Measurements from ENCODE around the gene NAA80.

NAA80 gene

DNA sequence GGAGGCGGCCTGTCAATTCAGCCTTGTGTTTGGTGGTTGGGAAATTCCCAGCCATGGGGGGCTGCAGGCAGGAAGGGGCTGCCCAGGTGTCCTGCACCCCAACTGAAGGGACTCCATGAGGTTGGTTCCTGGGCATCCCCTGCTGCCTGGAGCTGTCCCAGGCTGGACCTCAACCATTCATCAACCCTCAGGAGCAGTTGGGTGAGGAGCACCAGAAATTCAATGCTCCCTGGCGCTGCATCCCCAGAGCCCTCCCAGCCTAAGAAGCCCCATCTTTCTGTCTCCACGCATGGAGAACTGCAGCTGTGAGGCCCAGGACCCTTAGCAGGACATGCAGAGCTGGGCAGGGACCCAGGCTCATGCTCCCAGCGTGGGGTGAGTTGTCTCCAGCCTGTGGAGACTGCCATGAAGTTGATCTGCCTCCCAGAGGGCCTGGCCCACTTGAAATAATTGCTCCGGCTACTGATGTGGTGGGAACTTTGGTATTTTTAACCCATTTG lies 38.2 kb downstream of the NAA80 start:
- TF ChIP-seq, protein P1, sequence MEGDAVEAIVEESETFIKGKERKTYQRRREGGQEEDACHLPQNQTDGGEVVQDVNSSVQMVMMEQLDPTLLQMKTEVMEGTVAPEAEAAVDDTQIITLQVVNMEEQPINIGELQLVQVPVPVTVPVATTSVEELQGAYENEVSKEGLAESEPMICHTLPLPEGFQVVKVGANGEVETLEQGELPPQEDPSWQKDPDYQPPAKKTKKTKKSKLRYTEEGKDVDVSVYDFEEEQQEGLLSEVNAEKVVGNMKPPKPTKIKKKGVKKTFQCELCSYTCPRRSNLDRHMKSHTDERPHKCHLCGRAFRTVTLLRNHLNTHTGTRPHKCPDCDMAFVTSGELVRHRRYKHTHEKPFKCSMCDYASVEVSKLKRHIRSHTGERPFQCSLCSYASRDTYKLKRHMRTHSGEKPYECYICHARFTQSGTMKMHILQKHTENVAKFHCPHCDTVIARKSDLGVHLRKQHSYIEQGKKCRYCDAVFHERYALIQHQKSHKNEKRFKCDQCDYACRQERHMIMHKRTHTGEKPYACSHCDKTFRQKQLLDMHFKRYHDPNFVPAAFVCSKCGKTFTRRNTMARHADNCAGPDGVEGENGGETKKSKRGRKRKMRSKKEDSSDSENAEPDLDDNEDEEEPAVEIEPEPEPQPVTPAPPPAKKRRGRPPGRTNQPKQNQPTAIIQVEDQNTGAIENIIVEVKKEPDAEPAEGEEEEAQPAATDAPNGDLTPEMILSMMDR (IDR thresholded peaks at IDR 0.05) = no peak

DNA sequence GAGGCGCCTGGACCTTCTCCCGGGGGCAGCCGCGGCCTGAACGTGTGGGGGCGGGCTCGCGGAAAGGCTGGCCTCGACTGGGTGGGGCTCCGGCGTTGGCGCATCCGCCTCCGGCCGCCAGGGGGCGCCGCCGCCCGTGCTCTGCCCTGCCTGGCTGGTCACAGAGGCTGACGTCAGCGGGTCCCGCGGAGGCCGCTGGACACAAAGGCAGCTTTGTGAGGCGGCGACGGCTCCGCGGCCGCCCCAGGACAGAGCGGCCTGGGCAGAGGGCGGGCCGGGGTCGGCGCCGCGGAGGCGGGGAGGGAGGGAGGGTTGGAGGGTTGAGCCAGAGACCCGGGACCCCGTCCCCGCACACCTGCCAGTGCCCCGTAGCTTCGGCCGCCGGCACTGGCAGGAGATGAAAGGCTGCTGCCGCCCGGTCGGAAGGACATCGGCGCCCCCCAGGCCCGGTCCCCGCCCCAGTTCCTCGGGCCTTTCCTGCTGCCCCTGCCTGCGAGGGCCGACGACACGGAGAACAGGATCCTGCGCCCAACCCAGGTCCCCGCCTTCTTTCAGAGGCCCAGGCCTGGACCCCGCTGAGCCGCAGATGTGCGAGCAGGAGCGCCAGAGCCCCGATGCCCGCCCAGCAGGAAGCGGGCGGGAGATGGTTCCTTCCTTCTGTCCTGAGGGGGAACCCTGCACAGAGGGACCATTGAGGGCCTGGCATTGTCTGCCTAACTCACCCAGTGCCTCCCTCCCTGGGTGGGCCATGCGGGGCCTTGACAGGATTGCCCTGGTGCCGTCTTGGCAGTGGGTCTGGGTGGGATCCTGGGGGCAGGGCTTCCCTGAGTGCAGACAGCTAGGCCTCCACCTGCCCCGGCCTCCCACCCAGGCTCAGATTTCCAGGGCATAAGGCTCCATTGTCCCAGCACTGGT lies 38.9 kb downstream of the NAA80 start:
- TF ChIP-seq, protein P1 (IDR thresholded peaks at IDR 0.05) = peak; percentile 98

DNA sequence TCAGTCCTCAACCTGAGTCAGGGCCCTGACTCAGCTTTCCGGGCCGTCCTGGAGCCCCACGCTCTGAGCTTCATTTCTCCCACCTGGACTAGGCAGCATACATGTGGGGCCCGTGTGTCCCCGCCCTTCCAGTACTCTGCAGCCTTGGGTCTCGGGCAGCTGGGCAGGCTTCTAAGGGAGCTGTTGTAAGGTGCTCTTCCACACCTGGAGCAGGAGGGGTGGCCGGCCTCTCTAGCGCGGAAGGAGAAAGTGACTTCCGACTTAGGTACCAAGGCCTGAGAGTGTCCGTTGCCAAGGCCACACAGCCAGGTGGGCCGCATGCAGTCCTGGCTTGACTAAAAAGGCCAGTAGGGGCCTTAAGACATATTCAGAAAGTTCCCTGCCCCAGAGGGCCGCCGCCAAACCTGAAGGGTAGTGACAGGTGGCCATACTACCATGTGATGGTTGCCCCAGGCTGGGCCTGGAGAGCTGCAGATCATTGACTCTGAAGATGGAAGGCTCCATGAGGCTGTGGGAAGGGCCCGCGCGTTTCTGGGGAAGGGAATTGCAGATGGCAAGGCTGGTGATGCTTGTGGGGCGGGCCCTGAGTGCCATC lies 39.7 kb downstream of the NAA80 start:
- TF ChIP-seq, protein P1 (IDR thresholded peaks at IDR 0.05) = no peak

DNA sequence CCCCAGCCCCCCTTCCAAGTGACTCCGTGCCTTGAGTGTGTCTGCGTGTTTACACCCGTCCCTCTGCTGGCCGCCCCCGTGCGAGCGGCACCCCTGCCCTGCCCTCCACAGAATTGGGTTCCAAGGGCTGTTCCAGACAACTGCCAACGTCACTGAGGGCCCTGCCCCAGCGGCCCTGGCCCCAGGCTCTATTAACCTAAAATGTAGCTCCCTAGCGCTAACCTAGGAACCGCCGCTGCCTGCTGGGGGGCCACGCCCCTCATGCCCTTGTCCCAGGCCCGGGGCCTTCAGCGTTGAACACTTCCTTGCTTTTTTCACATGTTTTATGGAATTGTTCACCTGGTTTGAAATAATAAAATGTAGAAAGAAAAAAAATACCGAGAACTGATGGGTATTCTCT lies 40.2 kb downstream of the NAA80 start:
- TF ChIP-seq, protein P1 (IDR thresholded peaks at IDR 0.05) = no peak

DNA sequence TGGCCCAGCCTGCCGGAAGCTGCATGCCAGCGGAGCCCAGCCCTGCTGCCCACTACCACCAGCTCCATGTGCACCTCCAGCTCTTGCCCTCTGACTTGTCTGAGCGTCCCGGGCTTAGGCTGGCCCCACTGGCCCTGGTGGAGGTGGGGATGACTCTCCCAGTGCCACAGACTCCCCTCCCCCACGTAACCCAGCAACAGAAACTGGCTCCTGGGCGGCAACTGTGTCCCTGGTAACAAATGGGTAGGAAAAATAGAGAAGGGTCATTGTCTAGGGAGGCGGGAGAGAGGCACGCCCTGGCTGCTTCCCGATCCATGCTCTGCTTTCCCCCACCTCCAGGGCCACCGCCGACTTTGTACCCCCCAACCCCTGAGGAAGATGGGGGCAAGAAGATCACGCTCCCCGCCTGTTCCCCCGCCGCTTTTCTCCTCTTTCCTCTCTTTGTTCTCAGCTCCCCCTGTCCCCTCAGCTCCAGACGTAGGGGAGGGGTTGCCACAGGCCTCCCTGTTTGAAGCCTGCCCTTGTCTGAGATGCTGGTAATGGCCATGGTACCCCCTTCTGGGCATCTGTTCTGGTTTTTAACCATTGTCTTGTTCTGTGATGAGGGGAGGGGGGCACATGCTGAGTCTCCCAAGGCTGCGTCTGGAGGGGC lies 41.0 kb downstream of the NAA80 start:
- TF ChIP-seq, protein P1 (IDR thresholded peaks at IDR 0.05) = no peak

DNA sequence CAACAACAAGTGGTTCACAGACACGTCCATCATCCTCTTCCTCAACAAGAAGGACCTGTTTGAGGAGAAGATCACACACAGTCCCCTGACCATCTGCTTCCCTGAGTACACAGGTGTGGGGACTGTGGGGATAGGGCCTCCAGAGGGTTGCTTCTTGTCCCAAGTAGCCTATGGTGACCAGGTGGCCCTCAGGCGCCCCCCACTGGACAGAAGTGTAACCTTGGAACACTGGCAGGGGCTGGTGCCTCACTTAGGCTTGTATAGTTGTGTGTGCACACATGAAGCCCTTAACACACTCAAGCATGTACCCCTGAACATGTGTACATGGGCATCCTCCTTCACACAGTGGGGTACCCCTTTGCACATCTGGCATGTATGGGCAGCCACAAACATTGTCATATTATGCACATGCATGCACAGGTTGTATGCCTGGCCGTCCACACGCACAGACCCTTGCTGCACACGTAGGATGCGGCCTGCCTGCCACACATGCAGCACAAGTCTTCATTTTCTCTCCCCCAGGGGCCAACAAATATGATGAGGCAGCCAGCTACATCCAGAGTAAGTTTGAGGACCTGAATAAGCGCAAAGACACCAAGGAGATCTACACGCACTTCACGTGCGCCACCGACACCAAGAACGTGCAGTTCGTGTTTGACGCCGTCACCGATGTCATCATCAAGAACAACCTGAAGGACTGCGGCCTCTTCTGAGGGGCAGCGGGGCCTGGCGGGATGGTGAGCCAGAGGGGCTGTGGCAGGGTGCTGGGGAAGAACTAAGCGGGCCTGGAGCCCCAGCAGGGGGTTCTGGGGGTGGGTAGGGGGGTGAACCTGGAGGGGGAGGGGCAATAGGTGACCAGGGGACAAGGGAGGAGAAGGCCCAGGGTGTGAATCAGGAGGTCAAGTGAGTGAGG lies 42.0 kb downstream of the NAA80 start:
- TF ChIP-seq, protein P1 (IDR thresholded peaks at IDR 0.05) = peak; percentile 56

DNA sequence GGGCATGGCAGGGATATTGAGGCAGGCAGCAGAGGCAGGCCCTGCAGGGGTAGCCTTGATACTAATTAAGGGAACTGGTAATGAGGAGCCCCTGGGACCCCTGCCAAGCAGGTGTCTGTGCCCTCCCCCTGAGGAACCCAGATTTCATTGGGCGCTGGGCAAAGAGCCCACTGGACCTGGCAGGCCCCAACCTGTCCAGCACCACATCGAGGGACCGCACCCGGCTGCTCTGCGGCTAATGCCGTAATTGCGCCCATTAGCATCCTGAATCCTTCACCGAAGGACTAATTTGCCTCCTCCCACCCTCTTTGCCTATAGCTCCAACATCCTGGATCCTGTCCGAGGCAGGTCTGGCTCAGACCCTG lies 44.0 kb downstream of the NAA80 start:
- TF ChIP-seq, protein P1 (IDR thresholded peaks at IDR 0.05) = no peak
